ENCODE results near the gene SLC10A7. TPM values are rescaled to one million over a fixed set of nuclear protein-coding genes. Genes with fewer than 3 reads are reported as not detected.

Gene SLC10A7
- total and polyA plus RNA-seq, 10 of the 15 experiments (the other 5 are each of a cell fraction or from before 2014, with no cell fraction given): 4.6 to 23.7 (median 15.6) TPM

DNA sequence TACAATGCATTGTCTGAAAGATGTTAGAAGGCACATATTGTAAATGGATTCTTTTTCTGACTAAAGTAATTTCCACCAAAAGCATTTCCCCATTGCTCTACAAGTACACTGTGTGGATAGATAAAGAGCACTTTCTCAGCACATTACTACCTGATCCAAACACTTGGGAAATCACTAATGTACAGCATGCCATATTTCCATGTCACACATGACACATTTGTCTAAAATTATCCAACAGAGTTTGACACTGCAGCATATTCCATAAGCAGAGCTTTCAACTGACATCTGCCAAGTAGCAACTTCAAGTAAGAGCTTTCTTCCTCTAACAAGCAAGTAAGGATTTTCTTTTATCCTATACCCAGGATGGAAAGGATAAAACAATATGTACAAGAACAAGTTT lies 257.9 kb downstream of the SLC10A7 start (continued):
- TF ChIP-seq PAX8 (IDR thresholded peaks at IDR 0.05) (no peak), LARP7 (IDR thresholded peaks at IDR 0.05) (no peak), GABPA (IDR thresholded peaks at IDR 0.05; ENCODE audit: low read depth) (no peak), CBX5 (IDR thresholded peaks at IDR 0.05; ENCODE audit: low read depth) (no peak), HCFC1 (IDR thresholded peaks at IDR 0.05; ENCODE audit: low read length) (no peak), RFX5 (IDR thresholded peaks at IDR 0.05; ENCODE audit: low read depth, low read length) (no peak), ZNF217 (IDR thresholded peaks at IDR 0.05) (no peak), SREBF1 (IDR thresholded peaks at IDR 0.05; ENCODE audit: low read length) (no peak), TARDBP (IDR thresholded peaks at IDR 0.05; ENCODE audit: borderline replicate concordance) (no peak)
- TF ChIP-seq, protein P1, sequence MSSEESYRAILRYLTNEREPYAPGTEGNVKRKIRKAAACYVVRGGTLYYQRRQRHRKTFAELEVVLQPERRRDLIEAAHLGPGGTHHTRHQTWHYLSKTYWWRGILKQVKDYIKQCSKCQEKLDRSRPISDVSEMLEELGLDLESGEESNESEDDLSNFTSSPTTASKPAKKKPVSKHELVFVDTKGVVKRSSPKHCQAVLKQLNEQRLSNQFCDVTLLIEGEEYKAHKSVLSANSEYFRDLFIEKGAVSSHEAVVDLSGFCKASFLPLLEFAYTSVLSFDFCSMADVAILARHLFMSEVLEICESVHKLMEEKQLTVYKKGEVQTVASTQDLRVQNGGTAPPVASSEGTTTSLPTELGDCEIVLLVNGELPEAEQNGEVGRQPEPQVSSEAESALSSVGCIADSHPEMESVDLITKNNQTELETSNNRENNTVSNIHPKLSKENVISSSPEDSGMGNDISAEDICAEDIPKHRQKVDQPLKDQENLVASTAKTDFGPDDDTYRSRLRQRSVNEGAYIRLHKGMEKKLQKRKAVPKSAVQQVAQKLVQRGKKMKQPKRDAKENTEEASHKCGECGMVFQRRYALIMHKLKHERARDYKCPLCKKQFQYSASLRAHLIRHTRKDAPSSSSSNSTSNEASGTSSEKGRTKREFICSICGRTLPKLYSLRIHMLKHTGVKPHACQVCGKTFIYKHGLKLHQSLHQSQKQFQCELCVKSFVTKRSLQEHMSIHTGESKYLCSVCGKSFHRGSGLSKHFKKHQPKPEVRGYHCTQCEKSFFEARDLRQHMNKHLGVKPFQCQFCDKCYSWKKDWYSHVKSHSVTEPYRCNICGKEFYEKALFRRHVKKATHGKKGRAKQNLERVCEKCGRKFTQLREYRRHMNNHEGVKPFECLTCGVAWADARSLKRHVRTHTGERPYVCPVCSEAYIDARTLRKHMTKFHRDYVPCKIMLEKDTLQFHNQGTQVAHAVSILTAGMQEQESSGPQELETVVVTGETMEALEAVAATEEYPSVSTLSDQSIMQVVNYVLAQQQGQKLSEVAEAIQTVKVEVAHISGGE (CRISPR knock-in tag; IDR thresholded peaks at IDR 0.05): no peak
- TF ChIP-seq, protein P2, sequence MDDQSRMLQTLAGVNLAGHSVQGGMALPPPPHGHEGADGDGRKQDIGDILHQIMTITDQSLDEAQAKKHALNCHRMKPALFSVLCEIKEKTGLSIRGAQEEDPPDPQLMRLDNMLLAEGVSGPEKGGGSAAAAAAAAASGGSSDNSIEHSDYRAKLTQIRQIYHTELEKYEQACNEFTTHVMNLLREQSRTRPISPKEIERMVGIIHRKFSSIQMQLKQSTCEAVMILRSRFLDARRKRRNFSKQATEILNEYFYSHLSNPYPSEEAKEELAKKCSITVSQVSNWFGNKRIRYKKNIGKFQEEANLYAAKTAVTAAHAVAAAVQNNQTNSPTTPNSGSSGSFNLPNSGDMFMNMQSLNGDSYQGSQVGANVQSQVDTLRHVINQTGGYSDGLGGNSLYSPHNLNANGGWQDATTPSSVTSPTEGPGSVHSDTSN (IDR thresholded peaks at IDR 0.05; ENCODE audit: insufficient replicate concordance, low read depth, low read length): no peak
